B cell (primary cell): ENCODE data around the gene TIGD2. TPM values are rescaled to one million over a fixed set of nuclear protein-coding genes. Genes with fewer than 3 reads are reported as not detected.

Source experiments
- ATAC-seq: fragments of 200-7000 bp; cut with Tn5 transposase; one replicate; pipeline ENCODE4 v1.10.0; 2021; ENCODE audit warnings: low read depth, mild to moderate bottlenecking, moderate number of reproducible peaks, moderate library complexity
- CTCF ChIA-PET: fragments of 350-600 bp; sonication (Branson Sonifier 250); formaldehyde crosslinking; loops from one replicate; lab custom pipeline; 2021; ENCODE audit warnings: antibody characterized with exemption, inconsistent platforms; lab: Charles Lee
- POLR2A ChIA-PET: fragments of 350-600 bp; sonication (Branson Sonifier 250); formaldehyde crosslinking; loops from one replicate; lab custom pipeline; 2021; ENCODE audit warnings: antibody characterized with exemption; lab: Charles Lee
- DNase-seq: peaks from one replicate; pipeline ENCODE4 v3.0.0; 2013
- H2AFZ ChIP-seq: 2 replicates; pipeline ENCODE4 v1.6.1; 2012; ENCODE audit warnings: mild to moderate bottlenecking, low read depth, low read length; ENCODE audit not compliant: insufficient read depth, poor library complexity, severe bottlenecking
- H3K27ac ChIP-seq, 2 donors: 1 replicate in 1 of 2; 2 replicates in 1 of 2; pipeline ENCODE4 v1.5.1; 2012 to 2013; ENCODE audit warnings: low read length in 2 of 2, mild to moderate bottlenecking in 2 of 2, moderate library complexity in 1 of 2
- H3K27me3 ChIP-seq, 4 experiments: fragments of 200-600 bp in 1 of 4; sonication (generic) in 1 of 4; replicated peaks in 1 of 4; 1 replicate in 2 of 4; 2 replicates in 2 of 4; pipeline versions ENCODE4 v1.6.1 to v1.7.0; 2013 to 2016; ENCODE audit warnings: low read length in 3 of 4, mild to moderate bottlenecking in 2 of 4, mixed read lengths in 1 of 4, moderate library complexity in 1 of 4; ENCODE audit not compliant: insufficient read depth in 4 of 4, control insufficient read depth in 3 of 4; ENCODE audit errors: control extremely low read depth in 1 of 4
- H3K36me3 ChIP-seq, 2 experiments: replicated peaks in 1 of 2; 1 replicate in 1 of 2; 2 replicates in 1 of 2; pipeline versions ENCODE4 v1.6.1 to v1.7.1; 2013; ENCODE audit warnings: low read length in 1 of 2; ENCODE audit not compliant: insufficient read depth in 2 of 2, control insufficient read depth in 1 of 2; ENCODE audit errors: control extremely low read depth in 1 of 2, extremely low read depth in 1 of 2
- H3K4me1 ChIP-seq, 2 donors: fragments of 200-600 bp in 1 of 2; sonication (generic) in 1 of 2; 1 replicate in 1 of 2; 2 replicates in 1 of 2; pipeline versions ENCODE4 v1.5.1 to v1.6.1; 2013 to 2017; ENCODE audit warnings: low read length in 2 of 2; ENCODE audit not compliant: control insufficient read depth in 2 of 2, insufficient read depth in 2 of 2
- H3K4me2 ChIP-seq: replicated peaks from 2 replicates; pipeline ENCODE3; 2012; ENCODE audit warnings: mild to moderate bottlenecking, low read depth, low read length; ENCODE audit not compliant: poor library complexity, severe bottlenecking
- H3K4me3 ChIP-seq, 5 experiments: fragments of 200-600 bp in 1 of 5; sonication (generic) in 1 of 5; 1 replicate in 3 of 5; 2 replicates in 2 of 5; pipeline versions ENCODE4 v1.5.1 to v1.7.0; 2011 to 2016; ENCODE audit warnings: low read length in 4 of 5, mild to moderate bottlenecking in 4 of 5, low read depth in 2 of 5, control low read depth in 1 of 5, moderate library complexity in 1 of 5; ENCODE audit not compliant: insufficient read depth in 1 of 5; ENCODE audit errors: control extremely low read depth in 1 of 5, extremely low read depth in 1 of 5
- H3K79me2 ChIP-seq: fragments of 200-600 bp; sonication (generic); one replicate; pipeline ENCODE4 v1.6.0; 2016; ENCODE audit warnings: low read length; ENCODE audit not compliant: control insufficient read depth, insufficient read depth
- H3K9ac ChIP-seq: fragments of 200-600 bp; sonication (generic); 2 replicates; pipeline ENCODE4 v1.6.1; 2017; ENCODE audit warnings: mild to moderate bottlenecking, low read length, moderate library complexity
- H3K9me3 ChIP-seq, 3 donors: one replicate each; pipeline versions ENCODE4 v1.6.1 to v1.7.1; 2013; ENCODE audit warnings: low read length in 2 of 3; ENCODE audit not compliant: control insufficient read depth in 2 of 3, insufficient read depth in 1 of 3; ENCODE audit errors: control extremely low read depth in 1 of 3
- H4K20me1 ChIP-seq: 2 replicates; pipeline ENCODE4 v1.6.0; 2012; ENCODE audit warnings: mild to moderate bottlenecking, low read length; ENCODE audit not compliant: insufficient read depth, control insufficient read depth, poor library complexity, severe bottlenecking
- H3K27ac Mint-ChIP-seq: one replicate; pipeline ENCODE4 v1.8.0; 2021; ENCODE audit warnings: mixed read lengths
- H3K27me3 Mint-ChIP-seq: one replicate; pipeline ENCODE4 v1.8.0; 2021; ENCODE audit warnings: mixed read lengths
- H3K4me1 Mint-ChIP-seq: one replicate; pipeline ENCODE4 v1.8.0; 2021; ENCODE audit warnings: mixed read lengths
- H3K4me3 Mint-ChIP-seq: one replicate; pipeline ENCODE4 v1.8.0; 2021; ENCODE audit warnings: mixed read lengths
- H3K9me3 Mint-ChIP-seq: one replicate; pipeline ENCODE4 v1.8.0; 2022; ENCODE audit warnings: mixed read lengths; ENCODE audit not compliant: insufficient read depth
- EZH2 ChIP-seq: IDR thresholded peaks from 2 replicates; pipeline ENCODE4 v1.6.1; 2012; ENCODE audit warnings: borderline replicate concordance, low read depth, mild to moderate bottlenecking, moderate library complexity, low read length; ENCODE audit not compliant: insufficient read depth, poor library complexity, severe bottlenecking
- WGBS: methylation state at CpG from one replicate; pipeline ENCODE4 v1.1.5; 2013; ENCODE audit warnings: missing lambda C conversion rate; ENCODE audit not compliant: insufficient coverage; 5-methylcytosine and 5-hydroxymethylcytosine counted together
- intact Hi-C: fragments of 100-400 bp; cut with micrococcal nuclease; formaldehyde crosslinking; loops from one replicate; pipeline ENCODE4 v1.10.0; 2022
- polyA plus RNA-seq: library from polyadenylated mRNA; depleted of rRNA; stranded (reverse); fragments of >200 nt; gene quantifications from 2 replicates; pipeline ENCODE4 v1.2.3, GENCODE V29; 2012
- small RNA-seq: library from RNA; depleted of rRNA; stranded (forward); fragments of <200 nt; gene quantifications from one replicate; pipeline ENCODE3, GENCODE V24; 2012; ENCODE audit warnings: low replicate concordance, low read depth; ENCODE audit not compliant: insufficient read length
- total RNA-seq, 2 donors: library from RNA; stranded (reverse); fragments of 120-200 nt in 1 of 2; gene quantifications; 1 replicate in 1 of 2; 2 replicates in 1 of 2; pipeline versions ENCODE4 v1.2.3 to v1.2.4, GENCODE V29; 2013 to 2022
- TF ChIP-seq, protein P1 (sequence below): fragments of 200-600 bp; IDR thresholded peaks from one replicate; pipeline ENCODE4 v1.8.0; 2022; ENCODE audit warnings: antibody characterized with exemption, mild to moderate bottlenecking

TIGD2 gene
- total and polyA plus RNA-seq, 2 donors (not counting 1 experiment from before 2014, with no cell fraction given), result 2.1 to 8.6 TPM

GRCh38 chr4:89162987-89163386, 51.7 kb downstream of the TIGD2 start:
- intact Hi-C loops, result no loop called here
- no peaks in the 10 kb centered on the region for H3K27me3 ChIP-seq
- Mint-ChIP-seq H3K9me3 (no peaks in the 10 kb centered on the region), H3K27me3 (peaks cover 12% of the 10 kb centered on the region), H3K27ac (no peak overlapping the region), H3K4me3 (no peak overlapping the region), H3K4me1 (no peaks in the 10 kb centered on the region)
- H3K9ac ChIP-seq, result no peak overlapping the region
- no peak overlapping the region for H3K4me3 ChIP-seq
- H4K20me1 ChIP-seq, result no peaks in the 10 kb centered on the region
- H3K9me3 ChIP-seq, result no peaks in the 10 kb centered on the region
- H3K79me2 ChIP-seq, result no peaks in the 10 kb centered on the region
- 100% methylated on average over 3 of the region's 4 CpGs for WGBS
- no peak overlapping the region for H3K27ac ChIP-seq
- TF ChIP-seq, protein P1, sequence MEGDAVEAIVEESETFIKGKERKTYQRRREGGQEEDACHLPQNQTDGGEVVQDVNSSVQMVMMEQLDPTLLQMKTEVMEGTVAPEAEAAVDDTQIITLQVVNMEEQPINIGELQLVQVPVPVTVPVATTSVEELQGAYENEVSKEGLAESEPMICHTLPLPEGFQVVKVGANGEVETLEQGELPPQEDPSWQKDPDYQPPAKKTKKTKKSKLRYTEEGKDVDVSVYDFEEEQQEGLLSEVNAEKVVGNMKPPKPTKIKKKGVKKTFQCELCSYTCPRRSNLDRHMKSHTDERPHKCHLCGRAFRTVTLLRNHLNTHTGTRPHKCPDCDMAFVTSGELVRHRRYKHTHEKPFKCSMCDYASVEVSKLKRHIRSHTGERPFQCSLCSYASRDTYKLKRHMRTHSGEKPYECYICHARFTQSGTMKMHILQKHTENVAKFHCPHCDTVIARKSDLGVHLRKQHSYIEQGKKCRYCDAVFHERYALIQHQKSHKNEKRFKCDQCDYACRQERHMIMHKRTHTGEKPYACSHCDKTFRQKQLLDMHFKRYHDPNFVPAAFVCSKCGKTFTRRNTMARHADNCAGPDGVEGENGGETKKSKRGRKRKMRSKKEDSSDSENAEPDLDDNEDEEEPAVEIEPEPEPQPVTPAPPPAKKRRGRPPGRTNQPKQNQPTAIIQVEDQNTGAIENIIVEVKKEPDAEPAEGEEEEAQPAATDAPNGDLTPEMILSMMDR, result no peak
- TF ChIP-seq EZH2, result no peak
- DNase-seq (no peak), ATAC-seq (no peak)
- no peaks in the 10 kb centered on the region for H3K36me3 ChIP-seq
- no peak overlapping the region for H2AFZ ChIP-seq
- ChIA-PET POLR2A (interaction anchor here (0.7 kb wide), 1 partner anchor 160 kb away, joined by 3 read pairs; no protein-coding TSS in a partner anchor), CTCF (interaction anchor here (1.1 to 1.7 kb wide), 2 partner anchors 9 to 64 kb away, joined by 6 to 8 read pairs; no protein-coding TSS in a partner anchor)
- H3K4me2 ChIP-seq, result no peak overlapping the region
- H3K4me1 ChIP-seq, result no peaks in the 10 kb centered on the region

GRCh38 chr4:89164400-89164799, 53.1 kb downstream of the TIGD2 start:
- Histone ChIP-seq H4K20me1 (no peaks in the 10 kb centered on the region), H3K27me3 (no peaks in the 10 kb centered on the region), H3K36me3 (no peaks in the 10 kb centered on the region), H2AFZ (no peak overlapping the region), H3K4me2 (no peak overlapping the region), H3K27ac (no peak overlapping the region), H3K79me2 (no peaks in the 10 kb centered on the region), H3K9ac (no peak overlapping the region), H3K4me1 (no peaks in the 10 kb centered on the region), H3K9me3 (no peaks in the 10 kb centered on the region), H3K4me3 (no peak overlapping the region)
- H3K4me1 Mint-ChIP-seq, result no peaks in the 10 kb centered on the region
- H3K4me3 Mint-ChIP-seq, result no peak overlapping the region
- TF ChIP-seq, protein P1, result no peak
- no peak for TF ChIP-seq EZH2
- WGBS, result no CpG with 5 or more reads among the region's 2 CpGs
- ATAC-seq, result no peak
- intact Hi-C loops, result no loop called here
- POLR2A ChIA-PET, result no interaction called here
- no peaks in the 10 kb centered on the region for H3K9me3 Mint-ChIP-seq
- CTCF ChIA-PET, result interaction anchor here (0.7 to 1.7 kb wide), 3 partner anchors 62 to 271 kb away, joined by 3 to 8 read pairs (median 3); no protein-coding TSS in a partner anchor
- no peak overlapping the region for H3K27ac Mint-ChIP-seq
- peaks cover 12% of the 10 kb centered on the region for H3K27me3 Mint-ChIP-seq
- DNase-seq, result no peak

Small RNA genes within 50 kb of the gene (small RNA-seq; reads per million reads assigned to genes)
- not detected for gene RNU6-907P

Other genes with a start within 250 kb of the TIGD2 start
- gene FAM13A, start 54.3 kb upstream of the TIGD2 start, total RNA-seq, result 2.1 and 3.4 TPM in 2 replicates
- 0.51 and 0.61 TPM in 2 replicates for gene FAM13A, start 54.3 kb upstream of the TIGD2 start, polyA plus RNA-seq
- 1.1 and 1.5 TPM in 2 replicates for gene GPRIN3, start 196.3 kb downstream of the TIGD2 start, total RNA-seq
- 0.22 and 0.42 TPM in 2 replicates for gene GPRIN3, start 196.3 kb downstream of the TIGD2 start, polyA plus RNA-seq